OCI-LY7 (cell line): Measurements from ENCODE around the gene JAM3. TPM values are rescaled to one million over a fixed set of nuclear protein-coding genes. Genes with fewer than 3 reads are reported as not detected.

Experiments
- BruUV-seq: library from RNA; stranded (reverse); fragments of 400-500 nt; replicated peaks from 2 replicates; lab custom pipeline; 2021; lab: Mats Ljungman, UMichigan
- CTCF ChIA-PET: fragments of 300-600 bp; sonication (Branson Sonifier 250); formaldehyde crosslinking; loops from one replicate; lab custom pipeline; 2022; ENCODE audit warnings: antibody characterized with exemption; ENCODE audit not compliant: unreplicated experiment; lab: Charles Lee
- POLR2A ChIA-PET: fragments of 300-600 bp; sonication (Branson Sonifier 250); formaldehyde crosslinking; loops from one replicate; lab custom pipeline; 2022; ENCODE audit warnings: antibody characterized with exemption; lab: Charles Lee
- DNase-seq: peaks from one replicate; pipeline ENCODE4 v3.0.0-alpha.2; 2015; ENCODE audit warnings: low spot score
- H2AFZ ChIP-seq: fragments of 200-600 bp; sonication (generic), shearing (Covaris generic); 2 replicates; pipeline ENCODE4 v1.6.1; 2014; ENCODE audit warnings: mild to moderate bottlenecking, antibody characterized with exemption, low read length, moderate library complexity
- H3K27ac ChIP-seq: fragments of 200-600 bp; sonication (generic); 2 replicates; pipeline ENCODE4 v1.5.1; 2014; ENCODE audit warnings: mixed run types, low read depth, mild to moderate bottlenecking, moderate library complexity, low read length, inconsistent platforms; ENCODE audit not compliant: poor library complexity, severe bottlenecking
- H3K36me3 ChIP-seq: fragments of 200-600 bp; sonication (generic); 2 replicates; pipeline ENCODE4 v1.6.1; 2014; ENCODE audit warnings: mild to moderate bottlenecking, antibody characterized with exemption, low read length, moderate library complexity, mixed read lengths; ENCODE audit not compliant: insufficient read depth
- H3K4me1 ChIP-seq: fragments of 200-600 bp; sonication (generic); 2 replicates; pipeline ENCODE4 v1.5.1; 2014; ENCODE audit warnings: mild to moderate bottlenecking, low read length; ENCODE audit not compliant: insufficient read depth, poor library complexity, severe bottlenecking
- H3K4me2 ChIP-seq: fragments of 200-600 bp; sonication (generic); 2 replicates; pipeline ENCODE4 v1.6.1; 2014; ENCODE audit warnings: mild to moderate bottlenecking, low read length
- H3K4me3 ChIP-seq: fragments of 200-600 bp; sonication (generic); 2 replicates; pipeline ENCODE4 v1.5.1; 2014; ENCODE audit warnings: mild to moderate bottlenecking, low read depth, low read length; ENCODE audit not compliant: poor library complexity, severe bottlenecking
- H3K79me2 ChIP-seq: fragments of 200-600 bp; sonication (generic); 2 replicates; pipeline ENCODE4 v1.6.1; 2016; ENCODE audit warnings: low read depth, mild to moderate bottlenecking, low read length, moderate library complexity, mixed read lengths; ENCODE audit not compliant: insufficient read depth
- H3K9me2 ChIP-seq: fragments of 200-600 bp; sonication (generic); 2 replicates; pipeline ENCODE4 v1.6.1; 2016; ENCODE audit warnings: mild to moderate bottlenecking, low read length, mixed read lengths; ENCODE audit not compliant: insufficient read depth
- H3K9me3 ChIP-seq: fragments of 200-600 bp; sonication (generic); 2 replicates; pipeline ENCODE4 v1.6.1; 2014; ENCODE audit warnings: mild to moderate bottlenecking, mixed run types, low read length, mixed read lengths
- H4K20me1 ChIP-seq: fragments of 200-600 bp; sonication (generic); 2 replicates; pipeline ENCODE4 v1.6.1; 2014; ENCODE audit warnings: mild to moderate bottlenecking, antibody characterized with exemption, low read length, moderate library complexity, mixed read lengths; ENCODE audit not compliant: insufficient read depth
- CTCF ChIP-seq: fragments of 200-600 bp; sonication (generic); conservative IDR thresholded peaks from 2 replicates; pipeline ENCODE4 v1.5.1; 2014; ENCODE audit warnings: mild to moderate bottlenecking, antibody characterized with exemption, low read length, moderate library complexity, mixed read lengths
- EZH2phosphoT487 ChIP-seq: fragments of 200-600 bp; sonication (generic); IDR thresholded peaks from 2 replicates; pipeline ENCODE4 v1.6.1; 2018; ENCODE audit warnings: low read depth, borderline replicate concordance, mild to moderate bottlenecking, mixed run types, antibody characterized with exemption, low read length, moderate library complexity, mixed read lengths
- intact Hi-C: fragments of 100-400 bp; cut with micrococcal nuclease; formaldehyde crosslinking; loops from one replicate; pipeline ENCODE4 v1.10.0; 2022; ENCODE audit not compliant: unreplicated experiment
- total RNA-seq, 2 experiments: library from RNA; depleted of rRNA in 1 of 2; stranded (reverse); fragments of >200 nt in 1 of 2; shearing (Covaris generic) in 1 of 2; gene quantifications; 2 replicates each; pipeline ENCODE4 v1.2.3, GENCODE V29; 2014 to 2022

Gene JAM3
- total RNA-seq, 2 experiments from 2014 or later, result not detected

- Histone ChIP-seq H3K9me3 (no peaks in the 10 kb centered on the region), H3K4me2 (no peak overlapping the region), H3K79me2 (no peaks in the 10 kb centered on the region), H4K20me1 (no peaks in the 10 kb centered on the region), H3K9me2 (no peaks in the 10 kb centered on the region), H3K4me1 (no peaks in the 10 kb centered on the region), H3K27ac (no peak overlapping the region), H3K36me3 (no peaks in the 10 kb centered on the region), H2AFZ (no peak overlapping the region), H3K4me3 (no peak overlapping the region)
- BruUV-seq, result no TSS peak
- ChIA-PET POLR2A (no interaction called here), CTCF (no interaction called here)
- DNase-seq, result no peak
- intact Hi-C loops, result loop anchor here (5.0 kb wide), 1 partner anchor 117 kb away; no protein-coding TSS in a partner anchor
- TF ChIP-seq CTCF (no peak), EZH2phosphoT487 (no peak)
These were observed 25.0 kb upstream of the JAM3 start for GRCh38 chr11:134043821-134044420.

GRCh38 chr11:134044514-134045284 is 24.2 kb upstream of the JAM3 start:
- Histone ChIP-seq H3K36me3 (no peaks in the 10 kb centered on the region), H3K9me3 (no peaks in the 10 kb centered on the region), H2AFZ (no peak overlapping the region), H3K4me1 (no peaks in the 10 kb centered on the region), H3K27ac (no peak overlapping the region), H3K4me2 (no peak overlapping the region), H3K79me2 (no peaks in the 10 kb centered on the region), H3K4me3 (no peak overlapping the region), H3K9me2 (no peaks in the 10 kb centered on the region), H4K20me1 (no peaks in the 10 kb centered on the region)
- TF ChIP-seq EZH2phosphoT487 (no peak), CTCF (no peak)
- intact Hi-C loops, result loop anchor here (5.0 kb wide), 1 partner anchor 117 kb away; no protein-coding TSS in a partner anchor
- no peak for DNase-seq
- ChIA-PET POLR2A (no interaction called here), CTCF (no interaction called here)
- no TSS peak for BruUV-seq
